Spinal cord (tissue), 10 donors: ENCODE results near the gene EID3. TPM values are rescaled to one million over a fixed set of nuclear protein-coding genes. Genes with fewer than 3 reads are reported as not detected.

Source experiments
- DNase-seq, 6 donors: peaks; one replicate each; pipeline versions ENCODE4 v3.0.0 to v3.0.0-alpha.2; 2013 to 2015; ENCODE audit warnings: low spot score in 6 of 6, low read depth in 4 of 6
- H3K27ac ChIP-seq: one replicate; pipeline ENCODE4 v1.5.1; 2013; ENCODE audit warnings: low read depth, low read length, control low read depth
- H3K27me3 ChIP-seq: one replicate; pipeline ENCODE4 v1.6.1; 2013; ENCODE audit warnings: low read length; ENCODE audit not compliant: control insufficient read depth, insufficient read depth
- H3K36me3 ChIP-seq: one replicate; pipeline ENCODE4 v1.6.1; 2013; ENCODE audit warnings: low read length; ENCODE audit not compliant: control insufficient read depth, insufficient read depth
- H3K4me1 ChIP-seq: one replicate; pipeline ENCODE4 v1.6.1; 2013; ENCODE audit warnings: low read length; ENCODE audit not compliant: control insufficient read depth, insufficient read depth
- H3K4me3 ChIP-seq: one replicate; pipeline ENCODE4 v1.5.1; 2013; ENCODE audit warnings: low read depth, low read length, control low read depth
- H3K9me3 ChIP-seq: one replicate; pipeline ENCODE4 v1.6.1; 2013; ENCODE audit warnings: low read length; ENCODE audit not compliant: control insufficient read depth, insufficient read depth
- WGBS: methylation state at CpG from one replicate; pipeline ENCODE4 v1.1.5; 2013; ENCODE audit warnings: missing lambda C conversion rate; ENCODE audit not compliant: insufficient coverage; 5-methylcytosine and 5-hydroxymethylcytosine counted together
- polyA plus RNA-seq, 2 donors: library from polyadenylated mRNA; unstranded; fragments of 120-200 nt; gene quantifications; one replicate each; pipeline ENCODE4 v1.2.1, GENCODE V29; 2013; ENCODE audit not compliant: insufficient read length in 2 of 2
- total RNA-seq, 2 donors: library from RNA; depleted of rRNA in 1 of 2; stranded (reverse); fragments of 120-200 nt in 1 of 2; fragments of >200 nt in 1 of 2; gene quantifications; one replicate each; pipeline versions ENCODE4 v1.2.3 to v1.2.4, GENCODE V29; 2013 to 2014
- donor health status: healthy.

Gene EID3
- total and polyA plus RNA-seq, 4 donors, result 4.3 to 6.5 (median 5.0) TPM

- Histone ChIP-seq H3K4me3 (no peak overlapping the region), H3K9me3 (no peaks in the 10 kb centered on the region), H3K4me1 (no peaks in the 10 kb centered on the region), H3K27ac (no peak overlapping the region), H3K36me3 (peaks cover 20% of the 10 kb centered on the region), H3K27me3 (no peaks in the 10 kb centered on the region)
- WGBS, result no CpG with 5 or more reads among the region's 4 CpGs
- no peak for DNase-seq
Measured at GRCh38 chr12:104296718-104297117, 6.8 kb upstream of the EID3 start.

- DNase-seq, result no peak
- H3K36me3 ChIP-seq, result peaks cover 14% of the 10 kb centered on the region
- H3K27me3 ChIP-seq, result no peaks in the 10 kb centered on the region
- no peak overlapping the region for H3K4me3 ChIP-seq
- WGBS, result 96% methylated on average over 7 of the region's 10 CpGs
- H3K27ac ChIP-seq, result no peak overlapping the region
- no peaks in the 10 kb centered on the region for H3K4me1 ChIP-seq
- H3K9me3 ChIP-seq, result no peaks in the 10 kb centered on the region
Measured at GRCh38 chr12:104297477-104298113, 5.9 kb upstream of the EID3 start.

GRCh38 chr12:104299842-104300481 is 3.6 kb upstream of the EID3 start:
- Histone ChIP-seq H3K27me3 (no peaks in the 10 kb centered on the region), H3K4me1 (peaks cover 12% of the 10 kb centered on the region), H3K36me3 (peaks cover 9% of the 10 kb centered on the region), H3K9me3 (no peaks in the 10 kb centered on the region), H3K27ac (no peak overlapping the region), H3K4me3 (no peak overlapping the region)
- 78% methylated on average over 1 of the region's 6 CpGs for WGBS
- DNase-seq, result no peak

GRCh38 chr12:104304261-104305009 is 896 bp downstream of the EID3 start:
- no peak for DNase-seq
- Histone ChIP-seq H3K4me3 (peak overlapping the region; percentile 54), H3K27ac (peak overlapping the region; percentile 58), H3K27me3 (no peaks in the 10 kb centered on the region), H3K4me1 (peaks cover 12% of the 10 kb centered on the region), H3K9me3 (no peaks in the 10 kb centered on the region), H3K36me3 (peaks cover 2% of the 10 kb centered on the region)
- whole genome bisulfite sequencing, result 96% methylated on average over 9 of the region's 10 CpGs

- peaks cover 12% of the 10 kb centered on the region for H3K4me1 ChIP-seq
- peaks cover 5% of the 10 kb centered on the region for H3K36me3 ChIP-seq
- no peaks in the 10 kb centered on the region for H3K27me3 ChIP-seq
- no peak for DNase-seq
- H3K9me3 ChIP-seq, result no peaks in the 10 kb centered on the region
- no CpG with 5 or more reads among the region's 2 CpGs for WGBS
- H3K27ac ChIP-seq, result no peak overlapping the region
- H3K4me3 ChIP-seq, result no peak overlapping the region
Measured at GRCh38 chr12:104305349-104305748, 1.8 kb downstream of the EID3 start.

GRCh38 chr12:104306376-104306775 is 2.8 kb downstream of the EID3 start:
- WGBS, result no CpG with 5 or more reads among the region's 2 CpGs
- no peak for DNase-seq
- H3K9me3 ChIP-seq, result no peaks in the 10 kb centered on the region
- no peak overlapping the region for H3K27ac ChIP-seq
- H3K36me3 ChIP-seq, result peaks cover 7% of the 10 kb centered on the region
- H3K4me1 ChIP-seq, result peaks cover 12% of the 10 kb centered on the region
- H3K4me3 ChIP-seq, result no peak overlapping the region
- H3K27me3 ChIP-seq, result no peaks in the 10 kb centered on the region

- Histone ChIP-seq H3K4me3 (no peak overlapping the region), H3K4me1 (peaks cover 12% of the 10 kb centered on the region), H3K9me3 (no peaks in the 10 kb centered on the region), H3K27me3 (no peaks in the 10 kb centered on the region), H3K36me3 (peaks cover 11% of the 10 kb centered on the region), H3K27ac (no peak overlapping the region)
- 95% methylated on average over 3 of the region's 6 CpGs for WGBS
- no peak for DNase-seq
Measured at GRCh38 chr12:104306943-104307654, 3.6 kb downstream of the EID3 start.

- no peak overlapping the region for H3K4me3 ChIP-seq
- no peak overlapping the region for H3K27ac ChIP-seq
- peaks cover 12% of the 10 kb centered on the region for H3K4me1 ChIP-seq
- DNase-seq, result no peak
- no peaks in the 10 kb centered on the region for H3K27me3 ChIP-seq
- peaks cover 11% of the 10 kb centered on the region for H3K36me3 ChIP-seq
- H3K9me3 ChIP-seq, result no peaks in the 10 kb centered on the region
Measured at GRCh38 chr12:104307655-104308000, 4.1 kb downstream of the EID3 start.

GRCh38 chr12:104309446-104309993 is 6.0 kb downstream of the EID3 start:
- Histone ChIP-seq H3K9me3 (no peaks in the 10 kb centered on the region), H3K27me3 (no peaks in the 10 kb centered on the region), H3K27ac (no peak overlapping the region), H3K36me3 (peaks cover 13% of the 10 kb centered on the region), H3K4me3 (no peak overlapping the region), H3K4me1 (no peaks in the 10 kb centered on the region)
- no peak for DNase-seq
- 83% methylated on average over 2 of the region's 4 CpGs for WGBS
